Measurements from ENCODE around the gene AKNAD1.

AKNAD1 gene

GRCh38 chr1:108843390-108844137 is 13.3 kb downstream of the AKNAD1 start:
- no peak for DNase-seq
- in situ Hi-C loops (cut with HindIII; ENCODE audit: low pct_ligation_motif_present, low pct_unique_long_range_greater_than_20kb, low sequenced_read_pairs): no loop called here

DNA sequence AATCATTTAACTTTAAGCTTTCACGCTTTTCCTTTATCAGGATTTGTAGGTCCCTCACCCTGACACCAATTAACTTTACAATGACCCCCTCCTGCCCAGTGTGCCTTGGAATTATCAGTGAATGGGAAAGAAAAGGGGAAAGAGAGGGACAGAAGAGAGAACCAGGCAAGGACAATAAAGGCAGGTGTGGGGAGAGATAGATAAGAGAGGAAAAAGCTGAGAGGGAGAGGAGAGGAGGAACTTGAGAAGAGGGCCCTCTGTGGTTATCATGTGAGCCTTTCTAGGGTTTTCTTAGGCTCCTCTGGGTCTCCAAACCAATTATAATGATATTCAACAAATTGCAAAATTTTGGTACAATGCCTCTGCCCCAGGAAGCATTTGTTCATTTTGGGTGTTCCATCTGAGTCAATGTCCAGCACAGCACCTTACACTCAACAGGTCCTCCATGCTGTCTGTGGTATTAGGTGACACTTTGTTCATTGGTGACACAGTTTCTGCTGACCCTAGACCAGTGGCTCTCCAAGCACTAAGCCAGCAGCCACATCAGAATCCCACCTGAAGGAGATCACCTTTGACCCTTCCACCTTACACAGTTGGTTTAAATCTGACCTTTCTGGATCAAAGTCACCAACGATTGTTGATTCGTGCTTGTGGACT is 14.2 kb downstream of the AKNAD1 start:
- DNase-seq: no peak
- in situ Hi-C loops (cut with HindIII; ENCODE audit: low pct_ligation_motif_present, low pct_unique_long_range_greater_than_20kb, low sequenced_read_pairs): no loop called here

- in situ Hi-C loops (cut with HindIII; ENCODE audit: low pct_ligation_motif_present, low pct_unique_long_range_greater_than_20kb, low sequenced_read_pairs): no loop called here
- no peak for DNase-seq
Measured at GRCh38 chr1:108841703-108842102, 15.2 kb downstream of the AKNAD1 start.

- in situ Hi-C loops (cut with HindIII; ENCODE audit: low pct_ligation_motif_present, low pct_unique_long_range_greater_than_20kb, low sequenced_read_pairs): no loop called here
- no peak for DNase-seq
Measured at GRCh38 chr1:108832929-108833328, 24.0 kb downstream of the AKNAD1 start.

DNA sequence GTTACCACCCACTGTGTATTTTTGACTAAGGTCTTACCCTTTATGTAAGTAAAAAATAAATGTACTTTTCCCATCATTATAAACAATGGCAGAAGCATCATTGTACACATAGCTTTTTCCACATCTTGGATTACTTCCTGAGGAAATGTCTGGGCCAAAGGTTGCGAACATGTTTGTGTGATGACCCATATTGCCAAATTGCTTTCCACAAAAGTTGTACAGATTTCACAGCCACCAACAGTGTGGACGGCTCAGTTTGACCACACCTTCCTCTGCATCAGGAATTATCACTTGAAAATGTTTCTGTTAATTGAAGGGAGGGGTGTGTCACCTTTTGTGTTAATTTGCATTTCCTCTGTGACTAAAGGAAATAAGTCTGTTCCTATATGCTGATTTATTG is 25.7 kb downstream of the AKNAD1 start:
- in situ Hi-C loops (cut with HindIII; ENCODE audit: low pct_ligation_motif_present, low pct_unique_long_range_greater_than_20kb, low sequenced_read_pairs): no loop called here
- DNase-seq: no peak

DNA sequence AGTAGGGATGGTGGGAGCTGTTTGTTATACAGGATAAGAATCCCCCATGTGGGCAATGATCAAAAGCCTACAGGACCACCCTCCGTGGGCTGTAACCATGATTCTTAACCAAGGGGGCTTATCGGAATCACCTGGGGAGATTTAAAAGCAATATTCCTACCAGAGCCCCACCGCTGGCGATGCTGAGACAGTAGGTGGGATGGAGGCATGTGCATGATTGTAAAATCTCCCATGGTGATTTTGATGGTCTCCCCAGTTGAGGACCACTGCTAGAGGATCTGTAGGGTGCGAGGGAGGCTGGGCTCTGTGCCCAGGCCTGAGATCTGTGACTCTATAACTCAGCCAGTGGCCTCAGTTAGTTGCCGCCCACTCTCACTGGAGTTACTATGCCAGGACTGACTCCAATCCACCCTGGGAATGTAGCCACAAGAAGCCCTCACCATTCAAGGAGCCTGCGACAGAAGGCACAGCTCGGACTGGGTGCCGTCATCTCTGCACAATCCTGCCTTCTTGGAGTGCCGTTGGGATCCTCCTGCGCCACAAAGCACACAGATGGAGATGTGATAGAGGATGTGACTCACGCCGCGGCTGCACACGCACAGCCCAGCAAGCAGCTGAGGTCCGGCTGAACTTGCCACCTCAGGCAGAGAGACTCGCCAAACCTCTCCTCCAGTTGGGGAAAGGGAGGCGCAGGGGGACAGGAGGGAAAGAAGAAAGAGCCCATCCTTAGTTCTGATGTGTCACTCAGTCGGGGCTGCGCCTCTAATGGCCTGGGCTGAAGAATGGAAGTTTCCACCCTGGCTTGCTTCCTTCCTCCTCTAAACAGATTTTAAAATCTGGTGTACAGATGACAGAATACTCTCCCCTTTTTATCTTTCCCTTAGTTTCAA is 26.5 kb downstream of the AKNAD1 start:
- no peak for DNase-seq
- in situ Hi-C loops (cut with HindIII; ENCODE audit: low pct_ligation_motif_present, low pct_unique_long_range_greater_than_20kb, low sequenced_read_pairs): no loop called here

GRCh38 chr1:108829498-108829916 is 27.4 kb downstream of the AKNAD1 start:
- in situ Hi-C loops (cut with HindIII; ENCODE audit: low pct_ligation_motif_present, low pct_unique_long_range_greater_than_20kb, low sequenced_read_pairs): no loop called here
- DNase-seq: no peak

- peak; percentile 73 for DNase-seq
- in situ Hi-C loops (cut with HindIII; ENCODE audit: low pct_ligation_motif_present, low pct_unique_long_range_greater_than_20kb, low sequenced_read_pairs): no loop called here
Measured at GRCh38 chr1:108828074-108828961, 28.6 kb downstream of the AKNAD1 start.

- in situ Hi-C loops (cut with HindIII; ENCODE audit: low pct_ligation_motif_present, low pct_unique_long_range_greater_than_20kb, low sequenced_read_pairs): no loop called here
- no peak for DNase-seq
Measured at GRCh38 chr1:108826081-108826635, 30.7 kb downstream of the AKNAD1 start.

GRCh38 chr1:108824051-108824450 is 32.8 kb downstream of the AKNAD1 start:
- no peak for DNase-seq
- in situ Hi-C loops (cut with HindIII; ENCODE audit: low pct_ligation_motif_present, low pct_unique_long_range_greater_than_20kb, low sequenced_read_pairs): no loop called here

DNA sequence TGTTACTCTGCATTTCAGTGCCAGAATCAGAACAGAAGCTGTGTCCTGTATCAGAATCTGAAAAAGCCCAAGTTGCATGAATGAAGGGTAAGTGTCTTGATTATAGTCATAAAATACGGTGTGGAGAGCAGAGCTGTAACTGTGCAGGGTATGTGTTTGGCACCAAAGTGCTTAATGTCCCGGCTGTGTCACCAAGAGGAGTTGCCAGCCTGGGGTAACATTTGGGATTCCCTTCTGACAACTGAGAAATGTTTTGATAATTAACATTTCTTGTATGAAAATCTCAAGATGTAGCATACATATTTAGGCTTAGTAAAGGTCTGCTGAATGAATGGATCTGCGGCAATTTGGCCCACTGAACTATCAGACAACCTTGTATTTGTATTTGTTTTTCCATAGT is 33.3 kb downstream of the AKNAD1 start:
- no peak for DNase-seq
- in situ Hi-C loops (cut with HindIII; ENCODE audit: low pct_ligation_motif_present, low pct_unique_long_range_greater_than_20kb, low sequenced_read_pairs): no loop called here

DNA sequence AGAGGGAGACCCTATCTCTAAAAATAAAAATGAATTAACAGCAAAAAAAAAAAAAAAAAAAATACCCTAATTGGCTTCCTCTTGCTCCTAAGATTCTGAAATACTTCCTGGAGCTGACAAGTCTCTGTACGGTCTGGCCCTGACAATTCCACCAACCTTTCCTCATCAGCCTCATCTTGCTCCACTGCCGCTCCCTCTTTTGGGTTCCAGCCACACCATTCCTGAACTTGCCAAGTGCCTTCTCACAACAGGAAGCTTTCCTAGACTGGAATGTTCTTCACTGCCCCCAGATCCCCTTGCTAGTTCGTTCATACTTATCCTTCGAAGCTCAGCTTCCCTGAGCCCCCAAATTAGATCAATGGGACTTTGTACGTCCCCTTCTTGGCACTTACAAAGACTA is 37.0 kb downstream of the AKNAD1 start:
- DNase-seq: no peak
- in situ Hi-C loops (cut with HindIII; ENCODE audit: low pct_ligation_motif_present, low pct_unique_long_range_greater_than_20kb, low sequenced_read_pairs): no loop called here

DNA sequence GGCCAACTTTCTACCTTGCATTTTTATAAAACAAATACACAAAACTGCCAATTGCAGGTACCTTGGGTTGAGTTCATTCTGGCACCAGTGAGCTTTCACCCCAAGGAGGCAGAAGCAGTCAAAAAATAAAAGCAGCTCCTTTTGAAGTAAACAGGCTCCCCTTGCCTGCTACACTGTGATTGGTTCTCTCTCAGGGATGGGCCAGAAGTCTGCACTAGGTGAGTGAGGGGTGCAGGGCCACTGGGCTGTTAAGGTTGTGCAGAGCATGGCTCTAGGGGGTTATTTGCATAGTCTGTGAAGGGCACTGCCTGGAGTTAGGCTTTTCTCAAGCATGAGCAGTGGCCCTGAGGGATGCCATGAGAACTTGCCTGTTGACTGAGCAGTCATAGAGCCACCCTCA is 39.1 kb downstream of the AKNAD1 start:
- no peak for DNase-seq
- in situ Hi-C loops (cut with HindIII; ENCODE audit: low pct_ligation_motif_present, low pct_unique_long_range_greater_than_20kb, low sequenced_read_pairs): no loop called here

GRCh38 chr1:108817016-108817415 is 39.9 kb downstream of the AKNAD1 start:
- no peak for DNase-seq
- in situ Hi-C loops (cut with HindIII; ENCODE audit: low pct_ligation_motif_present, low pct_unique_long_range_greater_than_20kb, low sequenced_read_pairs): no loop called here

- in situ Hi-C loops (cut with HindIII; ENCODE audit: low pct_ligation_motif_present, low pct_unique_long_range_greater_than_20kb, low sequenced_read_pairs): no loop called here
- DNase-seq: peak; percentile 77
Measured at GRCh38 chr1:108816049-108816893, 40.6 kb downstream of the AKNAD1 start.

DNA sequence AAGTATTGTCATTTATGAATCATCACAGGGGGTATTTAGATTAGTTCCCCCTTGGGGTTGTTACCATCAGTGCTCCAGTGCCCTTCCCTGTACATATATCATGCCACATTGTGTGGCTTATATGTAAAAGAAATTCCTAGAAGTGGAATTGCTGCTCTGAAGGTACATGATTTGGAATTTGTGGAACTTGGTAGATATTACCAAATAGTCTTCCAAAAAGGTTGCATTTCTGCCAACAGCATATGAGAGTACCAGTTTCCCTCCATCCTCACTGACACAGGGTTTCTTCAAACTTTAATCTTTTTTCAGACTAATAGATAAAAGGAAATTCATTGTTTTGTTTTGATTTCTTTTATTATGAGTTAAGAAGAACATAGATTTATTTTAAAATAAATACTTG is 41.3 kb downstream of the AKNAD1 start:
- in situ Hi-C loops (cut with HindIII; ENCODE audit: low pct_ligation_motif_present, low pct_unique_long_range_greater_than_20kb, low sequenced_read_pairs): no loop called here
- no peak for DNase-seq

GRCh38 chr1:108814343-108815125 is 42.4 kb downstream of the AKNAD1 start:
- in situ Hi-C loops (cut with HindIII; ENCODE audit: low pct_ligation_motif_present, low pct_unique_long_range_greater_than_20kb, low sequenced_read_pairs): no loop called here
- no peak for DNase-seq

Measured in ACHN (cell line).